ENCODE measurements around the gene TREH.

- TF ChIP-seq CTCF (conservative IDR thresholded peaks at IDR 0.05; ENCODE audit: low read length) (no peak), EZH2phosphoT487 (IDR thresholded peaks at IDR 0.05; ENCODE audit: borderline replicate concordance, low read depth, low read length) (no peak)
Measured at GRCh38 chr11:118620529-118621070, 58.9 kb downstream of the TREH start.
